Motor neuron (in vitro differentiated cells): ENCODE data around the gene DNAJC24. TPM values are rescaled to one million over a fixed set of nuclear protein-coding genes. Genes with fewer than 3 reads are reported as not detected.
"Not testable (repeated sequence)": the region's sequence is repeated elsewhere in the genome, so short reads cannot be mapped to it uniquely, and the experiment has no call there.

ENCODE experiments used
- ATAC-seq, 8 experiments: fragments of 200-7000 bp; cut with Tn5 transposase; replicated peaks in 6 of 8; 2 replicates each; pipeline ENCODE4 v1.8.0; 2021; ENCODE audit warnings: mild to moderate bottlenecking in 8 of 8, moderate library complexity in 8 of 8
- H3K27ac ChIP-seq, 2 donors: fragments of 250-450 bp; sonication (Bioruptor Pico); 2 replicates each; pipeline ENCODE4 v1.9.0; 2021; ENCODE audit warnings: antibody characterized with exemption in 2 of 2, mild to moderate bottlenecking in 2 of 2, moderate library complexity in 1 of 2
- H3K4me1 ChIP-seq, 2 donors: fragments of 250-450 bp; sonication (Bioruptor Pico); replicated peaks in 1 of 2; 2 replicates each; pipeline ENCODE4 v1.6.1; 2021; ENCODE audit warnings: antibody characterized with exemption in 2 of 2, mild to moderate bottlenecking in 2 of 2, moderate library complexity in 1 of 2
- H3K4me3 ChIP-seq, 5 donors: fragments of 250-450 bp; sonication (Bioruptor Pico); 2 replicates each; pipeline ENCODE4 v1.9.0; 2021; ENCODE audit warnings: antibody characterized with exemption in 5 of 5, mild to moderate bottlenecking in 5 of 5, moderate library complexity in 4 of 5
- WGBS, 10 experiments: fragments of 450-650 bp; shearing (Covaris generic); methylation state at CpG; one replicate each; pipeline ENCODE4 v1.0.0; 2022; 5-methylcytosine and 5-hydroxymethylcytosine counted together
- in situ Hi-C, 9 experiments: fragments of 400-800 bp; cut with MboI; loops; one replicate each; pipeline ENCODE4 v1.15.0; 2021; ENCODE audit warnings: low sequenced_read_pairs in 9 of 9, low pct_unique_long_range_greater_than_20kb in 2 of 9; ENCODE audit not compliant: unreplicated experiment in 9 of 9
- total RNA-seq, 8 experiments: library from RNA; unstranded; fragments of 300-600 nt; gene quantifications; 2 replicates each; pipeline versions ENCODE4 v1.2.3 to v1.2.4, GENCODE V29; 2022

Gene DNAJC24, protein sequence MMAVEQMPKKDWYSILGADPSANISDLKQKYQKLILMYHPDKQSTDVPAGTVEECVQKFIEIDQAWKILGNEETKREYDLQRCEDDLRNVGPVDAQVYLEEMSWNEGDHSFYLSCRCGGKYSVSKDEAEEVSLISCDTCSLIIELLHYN
- total RNA-seq, result 10 to 100 TPM; 15.5 to 39.0 (median 20.6) TPM

DNA sequence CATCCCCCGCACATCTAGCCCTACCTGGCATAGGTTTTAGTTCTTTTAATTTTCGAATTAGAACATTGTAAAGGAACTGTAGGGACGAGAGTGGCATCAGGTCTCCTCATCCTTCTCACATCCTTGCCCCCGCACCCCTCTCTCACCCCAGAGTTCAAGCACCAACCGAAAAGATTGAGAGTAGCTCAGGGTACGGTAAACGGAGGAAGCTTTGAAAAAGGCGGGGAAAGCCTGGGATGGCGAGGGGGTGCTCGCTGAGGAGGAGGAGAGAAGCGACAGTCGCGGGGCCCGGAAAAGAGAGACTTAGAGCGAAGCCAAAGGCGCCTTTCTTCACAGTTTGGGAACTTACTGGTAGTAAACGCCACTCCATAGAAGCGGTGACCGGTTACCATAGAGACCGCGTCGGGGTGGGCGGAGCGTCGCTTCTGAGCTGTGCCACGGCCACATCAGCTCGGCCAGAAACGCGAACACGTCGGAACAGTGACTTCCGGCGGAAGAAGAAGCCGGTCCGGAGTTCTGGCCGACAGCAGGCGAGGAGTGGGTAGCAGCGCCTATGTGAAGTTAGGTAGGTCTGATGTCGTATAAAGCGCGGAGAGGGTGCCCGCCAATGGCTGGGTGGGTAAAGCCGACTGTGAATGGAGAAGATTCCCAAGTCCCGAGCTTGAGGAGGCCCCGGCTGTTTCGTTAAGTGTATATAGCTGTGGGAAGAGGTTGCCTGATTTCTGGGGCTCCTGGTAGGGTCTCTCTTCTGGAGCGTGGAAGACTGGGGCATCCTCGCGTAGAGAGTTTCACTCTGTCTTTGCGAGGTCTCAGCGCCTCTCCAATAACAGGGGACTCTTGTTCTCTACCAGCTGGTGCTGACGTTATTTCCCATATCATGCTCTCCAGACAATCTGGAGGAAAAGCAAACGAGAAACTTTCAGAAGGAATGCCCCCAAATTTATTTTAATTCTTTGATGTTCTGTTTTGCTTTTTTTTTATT lies at the start of gene DNAJC24, which contains the start of gene DCDC1:
Gene DNAJC24 (plus strand): TSS at position 513 of the 982 bp plus-strand sequence. CDS start 889 bp downstream, outside the sequence.
Gene DCDC1 (minus strand): TSS at position 392 of the 982 bp plus-strand sequence. CDS start 41,459 bp downstream, outside the sequence.
- 0 to 5% (median 0%) methylated on average over 2 to 41 of the region's 53 CpGs; no CpG with 5 or more reads in 1 of the 10 experiments for WGBS, 10 experiments
- in situ Hi-C loops, result no loop called here
- ATAC-seq, result peak; percentile 97 to 99 (median 98)
- H3K4me1 ChIP-seq, result peaks cover 0 to 9% of the 10 kb centered on the region in 2 donors
- H3K27ac ChIP-seq, result peak within 1 kb of the TSS; percentile 73 to 84
- H3K4me3 ChIP-seq, result peak within 1 kb of the TSS; percentile 61 to 82 (median 76)

DNA sequence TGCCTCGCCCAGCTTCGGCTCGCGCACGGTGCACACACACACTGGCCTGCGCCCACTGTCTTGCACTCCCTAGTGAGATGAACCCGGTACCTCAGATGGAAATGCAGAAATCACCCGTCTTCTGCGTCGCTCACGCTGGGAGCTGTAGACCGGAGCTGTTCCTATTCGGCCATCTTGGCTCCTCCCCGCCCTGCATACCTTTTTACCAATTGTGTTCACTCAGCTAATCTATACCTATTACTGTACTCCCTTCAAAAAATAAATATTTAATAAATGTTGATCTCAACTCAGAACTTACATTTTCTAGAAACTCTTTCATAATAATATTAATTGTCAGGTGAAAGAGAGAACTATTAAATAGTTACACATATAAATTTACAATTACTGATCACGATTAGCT lies 48.2 kb upstream of the DNAJC24 start:
- ATAC-seq, H3K4me3 ChIP-seq, H3K4me1 ChIP-seq, in situ Hi-C loops, H3K27ac ChIP-seq: not testable (repeated sequence)
- 0 to 100% (median 73%) methylated on average over 1 to 3 of the region's 15 CpGs; no CpG with 5 or more reads in 2 of the 10 experiments for WGBS, 10 experiments

DNA sequence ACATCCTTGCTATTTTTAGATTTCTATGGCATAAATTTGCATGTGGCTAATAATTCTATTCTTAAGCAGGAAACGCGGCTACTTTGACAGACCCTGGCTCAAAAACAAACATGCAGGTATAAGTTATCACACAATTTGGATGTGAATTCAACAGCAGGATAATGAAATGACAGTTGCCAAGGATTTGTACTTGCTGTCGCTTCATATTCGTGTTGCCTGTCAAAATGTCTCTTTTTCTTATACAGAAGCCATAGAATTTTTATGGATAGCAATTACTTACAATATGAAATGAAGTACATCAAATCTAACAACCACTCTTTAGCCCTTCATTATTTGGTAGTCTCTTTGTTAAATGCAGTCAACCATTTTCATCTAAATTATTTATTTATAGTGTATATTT lies 46.5 kb upstream of the DNAJC24 start:
- no peak overlapping the region for H3K27ac ChIP-seq
- no peak for ATAC-seq
- H3K4me3 ChIP-seq, result no peak overlapping the region
- in situ Hi-C loops, result no loop called here
- WGBS, 10 experiments, result 4 to 98% (median 86%) methylated on average over 2 to 4 of the region's 4 CpGs; no CpG with 5 or more reads in 1 of the 10 experiments
- no peaks in the 10 kb centered on the region for H3K4me1 ChIP-seq

DNA sequence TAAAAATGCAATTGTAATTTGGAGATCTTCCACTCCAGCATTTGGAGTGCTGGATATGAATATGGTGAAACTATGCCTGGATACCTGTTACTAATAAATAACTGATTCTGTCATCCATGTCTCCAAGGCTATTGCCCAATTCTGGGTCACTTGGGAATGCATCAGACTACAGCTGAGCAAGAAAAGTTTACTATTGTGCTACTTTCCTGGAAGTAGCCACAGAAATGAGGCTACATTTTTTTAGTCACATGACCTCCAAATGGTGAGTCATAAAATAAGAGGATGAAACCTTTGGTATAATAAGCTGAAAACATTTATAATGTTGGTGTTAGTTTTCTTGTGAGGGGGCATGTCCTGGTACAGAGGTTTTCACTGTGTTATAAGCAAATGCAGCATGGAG lies 44.5 kb upstream of the DNAJC24 start:
- Histone ChIP-seq H3K4me1 (no peaks in the 10 kb centered on the region), H3K4me3 (no peak overlapping the region), H3K27ac (no peak overlapping the region)
- in situ Hi-C loops, result no loop called here
- peak in 2 of 8 experiments; percentile 76 to 93 for ATAC-seq

DNA sequence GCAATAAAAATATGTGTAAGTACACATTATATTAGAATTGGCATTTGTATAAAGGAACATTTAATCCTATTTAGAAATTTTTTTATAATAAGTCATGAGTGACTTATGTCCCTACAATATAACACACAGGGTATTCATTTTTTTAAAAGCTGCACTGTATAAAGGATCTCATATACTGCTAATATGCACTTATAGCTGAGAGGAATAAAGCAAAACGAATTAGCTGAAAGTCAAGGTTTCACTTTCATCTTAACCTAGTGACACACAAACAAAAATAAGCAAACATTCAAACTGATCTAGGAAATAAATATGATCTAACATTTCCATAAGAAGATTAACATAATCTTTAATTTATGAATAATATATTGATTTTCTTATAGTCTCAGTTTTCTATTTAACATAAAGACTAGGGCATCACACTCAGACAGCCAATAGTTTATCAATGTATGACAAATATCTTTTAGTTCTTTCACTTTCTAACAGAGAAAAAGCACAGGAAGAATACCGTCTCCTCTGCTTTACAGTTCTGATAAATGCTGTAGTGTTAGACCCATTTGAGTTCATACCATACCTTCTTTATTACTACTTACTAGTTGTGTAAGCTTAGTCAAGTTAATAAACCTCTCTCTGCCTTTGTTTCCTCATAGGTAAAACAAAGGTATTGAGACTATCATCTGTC lies 43.1 kb upstream of the DNAJC24 start:
- Histone ChIP-seq H3K4me1 (no peaks in the 10 kb centered on the region), H3K4me3 (no peak overlapping the region), H3K27ac (no peak overlapping the region)
- in situ Hi-C loops, result no loop called here
- peak in 1 of 8 experiments; percentile 20 for ATAC-seq
- 30 to 100% (median 90%) methylated on average over 1 to 2 of the region's 2 CpGs; no CpG with 5 or more reads in 1 of the 10 experiments for WGBS, 10 experiments

DNA sequence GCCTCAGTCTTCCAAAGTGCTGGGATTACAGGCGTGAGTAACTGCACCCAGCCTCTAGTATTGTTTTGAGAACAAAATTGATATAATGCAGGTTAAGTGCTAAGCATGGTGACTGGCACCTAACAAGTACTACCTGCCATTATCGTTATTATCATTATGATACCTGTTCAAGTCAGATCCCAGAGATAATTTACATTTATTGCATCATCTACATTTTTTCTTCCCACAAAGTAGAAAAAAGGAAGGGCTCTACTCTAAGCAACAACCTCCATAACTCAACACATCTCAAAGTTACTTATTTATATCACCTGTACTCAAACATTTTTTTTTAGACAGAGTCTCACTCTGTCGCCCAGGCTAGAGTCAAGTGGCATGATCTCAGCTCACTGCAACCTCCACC lies 42.2 kb upstream of the DNAJC24 start:
- H3K27ac ChIP-seq, result no peak overlapping the region
- WGBS, 10 experiments, result 20 to 100% (median 97%) methylated on average over 1 to 3 of the region's 3 CpGs; no CpG with 5 or more reads in 2 of the 10 experiments
- no peaks in the 10 kb centered on the region for H3K4me1 ChIP-seq
- ATAC-seq, result no peak
- no peak overlapping the region for H3K4me3 ChIP-seq
- in situ Hi-C loops, result no loop called here

DNA sequence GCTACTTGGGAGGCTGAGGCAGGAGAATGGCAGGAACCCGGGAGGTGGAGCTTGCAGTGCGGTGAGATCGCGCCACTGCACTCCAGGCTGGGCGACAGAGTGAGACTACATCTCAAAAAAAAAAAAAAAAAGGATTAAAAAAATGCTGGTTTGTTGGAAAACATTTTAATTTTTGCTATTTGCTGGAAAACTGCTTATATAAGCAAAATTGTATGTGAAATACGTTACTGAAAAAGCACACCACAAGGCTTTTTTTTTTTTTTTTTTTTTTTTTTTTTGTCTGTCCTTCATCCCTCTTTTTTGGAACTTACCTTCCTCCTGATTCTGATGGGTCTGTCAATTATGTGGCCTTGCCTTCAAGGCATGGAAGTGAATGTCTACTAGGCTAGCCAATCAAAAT lies 41.0 kb upstream of the DNAJC24 start:
- WGBS, 10 experiments, result 49 to 100% (median 88%) methylated on average over 1 to 6 of the region's 6 CpGs
- H3K27ac ChIP-seq, result no peak overlapping the region
- H3K4me1 ChIP-seq, result no peaks in the 10 kb centered on the region
- ATAC-seq, result no peak
- in situ Hi-C loops, result no loop called here
- no peak overlapping the region for H3K4me3 ChIP-seq

DNA sequence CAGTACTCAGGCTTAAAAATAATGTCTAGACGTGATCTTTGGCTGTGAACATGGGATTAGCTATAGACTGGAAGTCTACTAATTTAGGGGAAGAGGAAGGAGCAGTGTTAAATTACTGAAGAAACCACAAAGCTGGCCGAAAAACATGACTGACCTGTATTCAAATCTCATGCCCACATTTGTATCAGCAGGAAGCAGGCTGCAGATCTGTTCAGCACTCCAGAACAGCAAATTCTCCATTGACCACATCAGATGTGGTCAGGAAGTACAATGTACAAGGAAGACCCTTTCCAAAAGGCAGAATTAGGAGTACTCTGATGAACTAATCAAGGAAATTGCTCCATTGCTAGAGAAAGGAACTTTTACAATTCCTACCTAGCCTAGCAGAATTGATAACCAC lies 31.9 kb upstream of the DNAJC24 start:
- 0 to 86% (median 80%) methylated on average over 1 to 2 of the region's 2 CpGs; no CpG with 5 or more reads in 4 of the 10 experiments for WGBS, 10 experiments
- H3K4me1 ChIP-seq, result no peaks in the 10 kb centered on the region
- no peak overlapping the region for H3K4me3 ChIP-seq
- no peak for ATAC-seq
- in situ Hi-C loops, result no loop called here
- H3K27ac ChIP-seq, result no peak overlapping the region

DNA sequence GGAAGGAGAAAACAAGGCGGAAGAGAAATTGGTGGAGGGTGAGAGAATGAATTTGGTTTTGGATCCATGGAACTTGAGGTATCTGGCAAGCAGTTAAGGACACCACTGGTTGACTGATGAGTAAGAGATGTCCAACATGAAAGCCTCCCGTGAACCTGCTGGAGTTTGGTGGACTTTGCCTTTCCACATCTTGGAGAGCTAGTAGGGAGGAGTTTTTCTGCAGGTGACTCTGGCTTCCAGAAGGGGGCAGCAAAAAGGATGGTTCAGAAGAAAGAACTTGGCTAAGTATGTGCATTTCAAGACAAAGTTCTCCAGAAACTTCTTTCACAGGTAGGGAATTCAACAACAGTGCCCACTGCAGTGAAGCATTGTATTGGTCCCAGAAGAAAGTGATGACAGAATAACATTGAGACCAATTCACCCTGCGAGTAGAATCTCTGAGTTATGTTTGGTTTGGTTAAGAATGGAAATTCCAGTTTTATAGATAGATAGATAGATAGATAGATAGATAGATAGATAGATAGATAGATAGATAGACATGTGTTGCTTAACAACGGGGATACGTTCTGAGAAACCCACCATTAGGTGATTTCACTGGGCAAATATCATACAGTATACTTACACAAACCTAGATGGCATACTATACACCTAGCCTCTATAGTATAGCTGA lies 28.6 kb upstream of the DNAJC24 start:
- no peak overlapping the region for H3K4me3 ChIP-seq
- H3K4me1 ChIP-seq, result no peaks in the 10 kb centered on the region
- ATAC-seq, result peak in 2 of 8 experiments; percentile 29 to 37
- WGBS, 10 experiments, result 8 to 100% (median 86%) methylated on average over 2 to 5 of the region's 5 CpGs
- no peak overlapping the region for H3K27ac ChIP-seq
- in situ Hi-C loops, result no loop called here

DNA sequence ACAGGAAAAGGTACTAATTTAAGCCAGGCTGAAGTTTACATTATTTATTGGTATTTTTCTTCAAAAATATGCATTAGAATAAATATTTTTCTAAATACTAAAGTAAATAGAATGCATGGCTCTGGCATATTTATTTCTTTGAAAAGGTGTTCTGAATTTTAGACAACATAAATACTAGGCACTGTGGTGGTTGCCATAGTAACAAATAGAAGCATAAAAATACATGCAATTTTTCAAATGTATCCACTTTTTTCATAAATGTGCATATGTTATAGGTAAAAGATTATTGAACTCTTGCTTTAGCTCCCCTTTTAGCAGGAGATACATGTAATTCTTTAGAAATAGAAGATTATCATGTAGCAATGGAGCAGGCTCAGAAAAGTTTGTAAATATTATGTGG lies 18.5 kb upstream of the DNAJC24 start:
- H3K27ac ChIP-seq, result no peak overlapping the region
- in situ Hi-C loops, result no loop called here
- ATAC-seq, result peak in 1 of 8 experiments; percentile 65
- H3K4me3 ChIP-seq, result no peak overlapping the region
- no peaks in the 10 kb centered on the region for H3K4me1 ChIP-seq

DNA sequence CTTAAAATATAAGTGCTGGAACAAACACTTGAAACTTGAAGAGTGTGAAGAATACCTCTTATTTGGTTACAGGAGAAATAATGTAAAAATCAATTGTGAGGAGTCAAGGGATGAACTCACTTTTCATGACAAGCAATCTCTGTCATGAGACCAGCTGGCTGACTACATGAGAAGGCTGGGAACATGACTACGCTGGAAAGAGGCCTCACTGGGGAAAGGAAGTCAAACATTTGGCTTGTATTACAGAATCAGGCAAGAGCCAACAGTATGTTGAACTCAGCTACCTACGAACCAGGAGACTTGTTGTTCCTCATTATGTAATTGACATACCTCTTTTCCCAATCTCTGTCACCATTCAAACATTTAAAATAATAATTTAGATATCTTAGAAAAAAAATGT lies 14.5 kb upstream of the DNAJC24 start:
- Histone ChIP-seq H3K4me3 (no peak overlapping the region), H3K4me1 (no peaks in the 10 kb centered on the region), H3K27ac (no peak overlapping the region)
- in situ Hi-C loops, result no loop called here
- ATAC-seq, result peak in 6 of 8 experiments; percentile 29 to 79 (median 62)
- WGBS, 10 experiments, result 0 to 100% (median 66%) methylated on average over 1 to 2 of the region's 2 CpGs; no CpG with 5 or more reads in 1 of the 10 experiments

DNA sequence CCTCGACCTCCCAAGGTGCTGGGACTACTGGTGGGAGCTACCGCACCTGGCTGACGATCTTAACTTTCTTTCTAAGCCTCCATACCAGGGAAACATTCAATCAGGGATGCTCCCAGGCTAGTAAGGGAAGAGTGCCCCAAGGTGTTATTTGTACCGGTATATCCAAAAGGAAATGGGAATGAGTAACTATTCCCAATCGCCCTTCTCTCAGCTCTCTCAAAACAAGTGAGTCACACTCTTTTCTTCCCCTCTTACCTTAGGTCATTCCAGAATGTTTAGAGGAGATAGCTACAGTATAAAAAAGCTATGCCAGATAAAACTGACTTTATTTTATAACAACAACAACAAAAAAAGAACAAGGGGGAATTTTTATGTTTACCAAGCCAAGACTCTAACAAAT lies 13.8 kb upstream of the DNAJC24 start:
- in situ Hi-C loops, result no loop called here
- 13 to 94% (median 82%) methylated on average over 1 to 5 of the region's 5 CpGs; no CpG with 5 or more reads in 4 of the 10 experiments for WGBS, 10 experiments
- H3K27ac ChIP-seq, result no peak overlapping the region
- no peaks in the 10 kb centered on the region for H3K4me1 ChIP-seq
- H3K4me3 ChIP-seq, result no peak overlapping the region
- no peak for ATAC-seq
